ENCODE results near the gene MST1.

- TF ChIP-seq CTCF (IDR thresholded peaks at IDR 0.05) (no peak), POLR2A (IDR thresholded peaks at IDR 0.05) (no peak)
Measured at GRCh38 chr3:49734752-49735151, 45.5 kb upstream of the MST1 start.
